HepG2 (cell line): ENCODE results near the gene CTNNA2. TPM values are rescaled to one million over a fixed set of nuclear protein-coding genes. Genes with fewer than 3 reads are reported as not detected.

Experiments
- ATAC-seq: fragments of 200-7000 bp; cut with Tn5 transposase; 3 replicates; pipeline ENCODE4 v1.9.1; 2020; ENCODE audit warnings: mild to moderate bottlenecking, moderate library complexity
- BruUV-seq: library from RNA; stranded (reverse); fragments of 400-500 nt; replicated peaks from 2 replicates; lab custom pipeline; 2021; lab: Mats Ljungman, UMichigan
- CTCF ChIA-PET: fragments of 300-600 bp; formaldehyde crosslinking; extraction: SDS; loops from one replicate; lab custom pipeline; 2021; ENCODE audit warnings: low total read pairs, inconsistent platforms, low intra/inter-chr PET ratio; lab: Yijun Ruan, JAX
- POLR2A ChIA-PET: fragments of 350-600 bp; sonication (Branson Sonifier 250); formaldehyde crosslinking; loops from one replicate; lab custom pipeline; 2020; ENCODE audit warnings: antibody characterized with exemption, inconsistent platforms; lab: Yijun Ruan, JAX
- DNase-seq: peaks from one replicate; pipeline ENCODE4 v3.0.0-alpha.2; 2015; ENCODE audit warnings: low spot score
- FAIRE-seq: peaks from 3 replicates; lab custom pipeline; 2011; peaks lifted over from hg19 to GRCh38; lab: Jason Lieb, UNC
- H2AFZ ChIP-seq: one replicate; pipeline ENCODE4 v1.6.1; 2011; ENCODE audit warnings: low read length, inconsistent platforms
- H3K27ac ChIP-seq: fragments of 300-600 bp; 3 replicates; pipeline ENCODE4 v1.8.0; 2011; ENCODE audit warnings: mixed run types, mild to moderate bottlenecking, mixed read lengths, low read length, inconsistent platforms; ENCODE audit not compliant: insufficient read depth; ENCODE audit errors: extremely low read length
- H3K27me3 ChIP-seq, 2 experiments: fragments of 200-600 bp in 1 of 2; 2 replicates in 1 of 2; 3 replicates in 1 of 2; pipeline versions ENCODE4 v1.6.0 to v1.8.0; 2011; ENCODE audit warnings: low read length in 2 of 2, mild to moderate bottlenecking in 2 of 2, moderate library complexity in 2 of 2, inconsistent platforms in 1 of 2; ENCODE audit not compliant: insufficient read depth in 2 of 2, control insufficient read depth in 1 of 2
- H3K36me3 ChIP-seq, 2 experiments: fragments of 200-600 bp in 1 of 2; replicated peaks in 1 of 2; 2 replicates in 1 of 2; 3 replicates in 1 of 2; pipeline versions ENCODE4 v1.5.1 to v1.8.0; 2011; ENCODE audit warnings: low read length in 2 of 2, inconsistent platforms in 1 of 2; ENCODE audit not compliant: insufficient read depth in 2 of 2, control insufficient read depth in 1 of 2
- H3K4me1 ChIP-seq: 2 replicates; pipeline ENCODE4 v1.5.1; 2012; ENCODE audit warnings: low read length, inconsistent platforms; ENCODE audit not compliant: insufficient read depth
- H3K4me2 ChIP-seq: 2 replicates; pipeline ENCODE4 v1.6.0; 2011; ENCODE audit warnings: low read depth, low read length, inconsistent platforms
- H3K4me3 ChIP-seq, 3 experiments: fragments of 200-600 bp in 1 of 3; sonication (generic), shearing (Covaris generic) in 1 of 3; replicated peaks in 1 of 3; 2 replicates each; pipeline ENCODE4 v1.5.1; 2011 to 2016; ENCODE audit warnings: low read length in 3 of 3, inconsistent platforms in 2 of 3, low read depth in 2 of 3, mild to moderate bottlenecking in 2 of 3, control low read depth in 1 of 3, mixed read lengths in 1 of 3; ENCODE audit not compliant: insufficient read depth in 1 of 3
- H3K79me2 ChIP-seq: one replicate; pipeline ENCODE4 v1.6.1; 2011; ENCODE audit warnings: low read length, inconsistent platforms; ENCODE audit not compliant: insufficient read depth
- H3K9ac ChIP-seq: 2 replicates; pipeline ENCODE4 v1.6.0; 2011; ENCODE audit warnings: mild to moderate bottlenecking, low read depth, low read length, inconsistent platforms; ENCODE audit not compliant: insufficient read depth
- H3K9me3 ChIP-seq: 2 replicates; pipeline ENCODE4 v1.5.1; 2012; ENCODE audit warnings: mild to moderate bottlenecking, low read length
- H4K20me1 ChIP-seq: 2 replicates; pipeline ENCODE4 v1.6.0; 2011; ENCODE audit warnings: inconsistent platforms, mild to moderate bottlenecking, low read length, moderate library complexity; ENCODE audit not compliant: insufficient read depth
- AGO2 ChIP-seq: fragments of 200-400 bp; formaldehyde crosslinking; optimal IDR thresholded peaks from 2 replicates; pipeline ENCODE3; 2017; ENCODE audit warnings: mild to moderate bottlenecking, low read depth, low read length, moderate library complexity
- ELK4 ChIP-seq: sonication (generic); formaldehyde crosslinking; IDR thresholded peaks from 2 replicates; pipeline ENCODE4 v1.9.0; 2021; ENCODE audit warnings: missing genetic modification reagents, borderline replicate concordance
- HNF4A ChIP-seq: sonication (generic); formaldehyde crosslinking; IDR thresholded peaks from 2 replicates; pipeline ENCODE4 v1.4.0; 2020; ENCODE audit warnings: missing genetic modification reagents
- IRF1 ChIP-seq: sonication (generic); formaldehyde crosslinking; IDR thresholded peaks from 2 replicates; pipeline ENCODE4 v1.4.0; 2020; ENCODE audit warnings: low read depth, mild to moderate bottlenecking, missing genetic modification reagents
- MAFF ChIP-seq: IDR thresholded peaks from 2 replicates; pipeline ENCODE4 v1.6.1; 2011; ENCODE audit warnings: low read depth, low read length, improper control_type of control experiment
- MAFK ChIP-seq, 2 experiments: IDR thresholded peaks in 1 of 2; conservative IDR thresholded peaks in 1 of 2; 2 replicates each; pipeline ENCODE4 v1.6.1; 2011; ENCODE audit warnings: improper control_type of control experiment in 2 of 2, low read length in 2 of 2
- MBNL3 ChIP-seq: fragments of 250-450 bp; sonication (Bioruptor Pico); conservative IDR thresholded peaks from 2 replicates; pipeline ENCODE4 v1.8.0; 2022; ENCODE audit warnings: mild to moderate bottlenecking, inconsistent platforms
- SIN3B ChIP-seq: fragments of 150-350 bp; IDR thresholded peaks from 2 replicates; pipeline ENCODE4 v1.6.1; 2014; ENCODE audit warnings: low read length
- SKI ChIP-seq: fragments of 450-650 bp; IDR thresholded peaks from one replicate; pipeline ENCODE4 v1.6.1; 2018; ENCODE audit warnings: mild to moderate bottlenecking; ENCODE audit not compliant: partially characterized antibody
- ZBTB38 ChIP-seq: sonication (generic); formaldehyde crosslinking; IDR thresholded peaks from 2 replicates; pipeline ENCODE4 v1.5.1; 2020; ENCODE audit warnings: mild to moderate bottlenecking, missing genetic modification reagents
- ZBTB7A ChIP-seq: sonication (generic); formaldehyde crosslinking; IDR thresholded peaks from 2 replicates; pipeline ENCODE4 v1.8.0; 2022; ENCODE audit warnings: mild to moderate bottlenecking, missing genetic modification reagents
- ZFP82 ChIP-seq: sonication (generic); formaldehyde crosslinking; IDR thresholded peaks from 2 replicates; pipeline ENCODE4 v1.5.1; 2020; ENCODE audit warnings: mild to moderate bottlenecking, missing genetic modification reagents, borderline replicate concordance
- ZNF124 ChIP-seq: sonication (generic); formaldehyde crosslinking; IDR thresholded peaks from 2 replicates; pipeline ENCODE4 v1.4.0; 2020; ENCODE audit warnings: missing genetic modification reagents
- ZNF3 ChIP-seq: IDR thresholded peaks from 2 replicates; pipeline ENCODE4 v1.7.0; 2017; ENCODE audit warnings: inconsistent platforms
- ZNF564 ChIP-seq: sonication (generic); formaldehyde crosslinking; IDR thresholded peaks from 2 replicates; pipeline ENCODE4 v1.8.1; 2023; ENCODE audit warnings: mild to moderate bottlenecking, missing genetic modification reagents
- WGBS: methylation state at CpG from one replicate; pipeline ENCODE4 v1.1.6; 2017; ENCODE audit warnings: low lambda C conversion rate; 5-methylcytosine and 5-hydroxymethylcytosine counted together
- in situ Hi-C: cut with HindIII; loops from 2 replicates; pipeline ENCODE4 v1.10.0; 2017; ENCODE audit warnings: low pct_unique_long_range_greater_than_20kb; ENCODE audit not compliant: extremely low pct_ligation_motif_present
- intact Hi-C: fragments of 100-400 bp; cut with micrococcal nuclease; formaldehyde crosslinking; loops from one replicate; pipeline ENCODE4 v1.10.0; 2022; ENCODE audit not compliant: unreplicated experiment
- polyA plus RNA-seq, 8 experiments: library from polyadenylated mRNA; depleted of rRNA in 3 of 8; stranded (reverse) in 7 of 8; unstranded in 1 of 8; fragments of >200 nt; fragmentation: Illumina TruSeq in 4 of 8; extraction: Trizol in 4 of 8; gene quantifications; 2 replicates each; pipeline versions ENCODE4 v1.2.1 to v1.2.3, GENCODE V29; 2011 to 2016; ENCODE audit warnings: low read depth in 4 of 8, missing spikeins in 1 of 8, mixed read lengths in 1 of 8; ENCODE audit not compliant: insufficient read depth in 1 of 8
- total RNA-seq, 5 experiments: library from RNA; depleted of rRNA; stranded (reverse); fragments of >200 nt; fragmentation: Illumina TruSeq; extraction: Trizol; gene quantifications; 2 replicates each; pipeline ENCODE4 v1.2.3, GENCODE V29; 2016; ENCODE audit warnings: low read depth in 1 of 5

The CTNNA2 gene
- total and polyA plus RNA-seq, 2 of the 13 experiments (the other 11 are each of a cell fraction or from before 2014, with no cell fraction given): not detected

DNA sequence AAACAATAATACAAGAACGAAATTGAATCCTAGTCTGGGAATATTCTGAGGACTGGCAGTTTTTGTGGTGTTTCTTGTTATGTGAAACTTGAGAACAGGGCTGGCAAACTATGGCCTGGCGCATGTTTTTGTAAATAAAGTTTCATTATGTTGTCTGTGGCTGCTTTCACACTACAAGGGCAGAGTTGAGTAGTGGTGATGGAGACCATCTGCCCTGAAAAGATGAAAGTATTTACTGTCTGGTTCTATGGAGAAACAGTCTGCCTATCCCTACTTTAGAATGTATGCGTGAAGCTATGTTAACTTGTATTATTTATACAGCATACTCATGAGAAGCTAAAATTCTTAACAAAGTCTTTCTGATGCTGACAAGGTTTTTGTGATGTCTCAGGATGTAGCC is 439.8 kb downstream of the CTNNA2 start:
- in situ Hi-C loops: no loop called here

DNA sequence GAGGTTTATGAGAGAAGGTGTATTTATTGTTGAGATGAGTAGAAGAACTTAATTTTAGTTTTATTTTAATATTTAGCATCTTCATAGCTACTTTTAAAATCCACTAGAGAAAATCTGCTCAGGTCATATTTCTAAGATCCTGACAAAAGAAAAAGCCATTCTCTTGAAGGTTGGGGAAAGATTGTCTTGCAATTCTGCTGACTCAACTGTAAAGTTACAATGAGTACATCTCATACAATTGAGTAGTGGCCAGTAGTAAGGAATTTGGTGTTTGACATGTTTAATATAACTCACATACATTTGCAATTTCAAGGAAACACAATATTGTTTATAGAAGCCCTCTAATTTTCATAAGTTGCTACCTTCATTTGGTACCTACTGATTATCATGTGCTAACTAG is 447.2 kb downstream of the CTNNA2 start:
- Histone ChIP-seq H3K27ac (no peak overlapping the region), H2AFZ (no peak overlapping the region), H3K4me2 (no peak overlapping the region), H3K79me2 (no peaks in the 10 kb centered on the region)
- no peak for FAIRE-seq
- in situ Hi-C loops: no loop called here
- ATAC-seq: no peak
- no peak for DNase-seq
- peak; percentile 91 for TF ChIP-seq MAFF
- TF ChIP-seq MAFK (conservative IDR thresholded peaks at IDR 0.05 in 1 of 2, IDR thresholded peaks at IDR 0.05 in 1 of 2; ENCODE audit: low read length in 2 of 2): peak; percentile 91 to 95
- TF ChIP-seq IRF1 (CRISPR knock-in tag): no peak
- TF ChIP-seq, all 625 proteins: peak for 2
- Histone ChIP-seq H4K20me1 (no peaks in the 10 kb centered on the region), H3K9me3 (no peaks in the 10 kb centered on the region), H3K27me3 (no peaks in the 10 kb centered on the region), H3K9ac (no peak overlapping the region), H3K36me3 (no peaks in the 10 kb centered on the region), H3K4me1 (no peaks in the 10 kb centered on the region), H3K4me3 (no peak overlapping the region)
- ChIA-PET CTCF (no interaction called here), POLR2A (no interaction called here)
- no TSS peak for BruUV-seq
- intact Hi-C loops: no loop called here

More for the DNA sequence above, 439.8 kb downstream of the CTNNA2 start:
- ChIA-PET POLR2A (no interaction called here), CTCF (no interaction called here)
- no peaks in the 10 kb centered on the region for H4K20me1 ChIP-seq
- H3K4me3 ChIP-seq: no peak overlapping the region
- 60% methylated on average over 3 of the region's 3 CpGs for WGBS
- no peak overlapping the region for H3K9ac ChIP-seq
- no peak overlapping the region for H3K27ac ChIP-seq
- FAIRE-seq (no peak), ATAC-seq (no peak), DNase-seq (no peak)
- no peak overlapping the region for H3K4me2 ChIP-seq
- no peaks in the 10 kb centered on the region for H3K27me3 ChIP-seq
- no peaks in the 10 kb centered on the region for H3K36me3 ChIP-seq
- no peak overlapping the region for H2AFZ ChIP-seq
- TF ChIP-seq MBNL3 (CRISPR knock-in tag): no peak
- TF ChIP-seq AGO2: no peak
- TF ChIP-seq ZBTB7A (CRISPR knock-in tag): no peak
- TF ChIP-seq SKI: no peak
- no peak for TF ChIP-seq ZNF124 (CRISPR knock-in tag)
- no peak for TF ChIP-seq ZNF3
- TF ChIP-seq SIN3B: no peak
- TF ChIP-seq ZFP82: no peak
- no peak for TF ChIP-seq ELK4 (CRISPR knock-in tag)
- no peak for TF ChIP-seq ZNF564 (CRISPR knock-in tag)
- no peak for TF ChIP-seq HNF4A (CRISPR knock-in tag)
- TF ChIP-seq ZBTB38 (CRISPR knock-in tag): no peak
- intact Hi-C loops: no loop called here
- H3K9me3 ChIP-seq: no peaks in the 10 kb centered on the region
- no peaks in the 10 kb centered on the region for H3K4me1 ChIP-seq
- H3K79me2 ChIP-seq: no peaks in the 10 kb centered on the region
- no TSS peak for BruUV-seq
